IMR-90 (cell line): ENCODE measurements around the gene FOXO1. TPM values are rescaled to one million over a fixed set of nuclear protein-coding genes. Genes with fewer than 3 reads are reported as not detected.

ENCODE experiments used
- ATAC-seq: fragments of 200-7000 bp; cut with Tn5 transposase; 2 replicates; pipeline ENCODE4 v1.9.1; 2020; ENCODE audit warnings: low read depth, mild to moderate bottlenecking, moderate library complexity
- BruUV-seq: library from RNA; stranded (reverse); fragments of 400-500 nt; replicated peaks from 2 replicates; lab custom pipeline; 2021; lab: Mats Ljungman, UMichigan
- CTCF ChIA-PET: fragments of 300-600 bp; formaldehyde crosslinking; extraction: SDS; loops from one replicate; lab custom pipeline; 2021; ENCODE audit warnings: antibody characterized with exemption; lab: Yijun Ruan, JAX
- POLR2A ChIA-PET: fragments of 300-600 bp; sonication (Branson Sonifier 250); formaldehyde crosslinking; loops from one replicate; lab custom pipeline; 2022; ENCODE audit warnings: antibody characterized with exemption; ENCODE audit not compliant: unreplicated experiment; lab: Charles Lee
- DNase-seq: peaks from one replicate; pipeline ENCODE4 v3.0.0; 2013
- H2AFZ ChIP-seq: replicated peaks from 2 replicates; pipeline ENCODE3; 2013; ENCODE audit warnings: low read length, mild to moderate bottlenecking; ENCODE audit not compliant: poor library complexity
- H2AK5ac ChIP-seq: 2 replicates; pipeline ENCODE4 v1.6.1; 2013; ENCODE audit warnings: low read depth, low read length, inconsistent platforms
- H2AK9ac ChIP-seq: replicated peaks from 2 replicates; pipeline ENCODE3; 2013; ENCODE audit warnings: mild to moderate bottlenecking, low read depth, low read length, moderate library complexity; ENCODE audit not compliant: poor library complexity
- H2BK120ac ChIP-seq: 2 replicates; pipeline ENCODE4 v1.6.1; 2013; ENCODE audit warnings: low read depth, low read length, inconsistent platforms
- H2BK15ac ChIP-seq: 3 replicates; pipeline ENCODE4 v1.6.1; 2013; ENCODE audit warnings: low read depth, low read length, inconsistent platforms
- H2BK20ac ChIP-seq: 2 replicates; pipeline ENCODE4 v1.6.1; 2013; ENCODE audit warnings: low read depth, mild to moderate bottlenecking, inconsistent platforms, low read length, moderate library complexity
- H2BK5ac ChIP-seq: 2 replicates; pipeline ENCODE4 v1.6.1; 2013; ENCODE audit warnings: mild to moderate bottlenecking, low read depth, low read length, inconsistent platforms; ENCODE audit not compliant: poor library complexity, severe bottlenecking
- H3K14ac ChIP-seq: replicated peaks from 2 replicates; pipeline ENCODE4 v1.6.1; 2013; ENCODE audit warnings: low read depth, low read length, inconsistent platforms
- H3K18ac ChIP-seq: 2 replicates; pipeline ENCODE4 v1.6.1; 2013; ENCODE audit warnings: low read depth, low read length, control low read depth
- H3K23ac ChIP-seq: 2 replicates; pipeline ENCODE4 v1.6.1; 2013; ENCODE audit warnings: low read depth, low read length, inconsistent platforms
- H3K27ac ChIP-seq: 2 replicates; pipeline ENCODE4 v1.5.1; 2013; ENCODE audit warnings: mild to moderate bottlenecking, control low read depth, low read length; ENCODE audit not compliant: insufficient read depth
- H3K27me3 ChIP-seq: 2 replicates; pipeline ENCODE4 v1.6.1; 2013; ENCODE audit warnings: low read length; ENCODE audit not compliant: control insufficient read depth, insufficient read depth
- H3K36me3 ChIP-seq: 2 replicates; pipeline ENCODE4 v1.6.1; 2013; ENCODE audit warnings: low read length, mixed read lengths; ENCODE audit not compliant: control insufficient read depth, insufficient read depth
- H3K4ac ChIP-seq: 2 replicates; pipeline ENCODE4 v1.6.1; 2013; ENCODE audit warnings: low read depth, low read length, inconsistent platforms
- H3K4me1 ChIP-seq: 2 replicates; pipeline ENCODE4 v1.6.1; 2013; ENCODE audit warnings: low read length, mixed read lengths; ENCODE audit not compliant: control insufficient read depth, insufficient read depth
- H3K4me2 ChIP-seq: 2 replicates; pipeline ENCODE4 v1.6.1; 2013; ENCODE audit warnings: low read depth, mild to moderate bottlenecking, control low read depth, low read length, moderate library complexity
- H3K4me3 ChIP-seq: 2 replicates; pipeline ENCODE4 v1.5.1; 2013; ENCODE audit warnings: low read depth, mild to moderate bottlenecking, control low read depth, low read length, moderate library complexity; ENCODE audit not compliant: insufficient read depth
- H3K56ac ChIP-seq: 2 replicates; pipeline ENCODE4 v1.6.1; 2013; ENCODE audit warnings: low read length, inconsistent platforms; ENCODE audit not compliant: insufficient read depth; ENCODE audit errors: extremely low read depth
- H3K79me1 ChIP-seq, 2 experiments: 2 replicates each; pipeline ENCODE4 v1.6.1; 2013; ENCODE audit warnings: low read length in 2 of 2, inconsistent platforms in 1 of 2, low read depth in 1 of 2
- H3K9ac ChIP-seq: 2 replicates; pipeline ENCODE4 v1.6.1; 2013; ENCODE audit warnings: low read depth, low read length, control low read depth
- H3K9me1 ChIP-seq: 2 replicates; pipeline ENCODE4 v1.6.1; 2013; ENCODE audit warnings: low read length, inconsistent platforms; ENCODE audit not compliant: insufficient read depth
- H3K9me3 ChIP-seq: 2 replicates; pipeline ENCODE4 v1.6.1; 2013; ENCODE audit warnings: low read length; ENCODE audit not compliant: control insufficient read depth, insufficient read depth
- H4K20me1 ChIP-seq: 2 replicates; pipeline ENCODE4 v1.6.1; 2013; ENCODE audit warnings: low read length, inconsistent platforms; ENCODE audit not compliant: insufficient read depth
- H4K5ac ChIP-seq: 2 replicates; pipeline ENCODE4 v1.6.1; 2013; ENCODE audit warnings: mild to moderate bottlenecking, low read depth, low read length, control low read depth
- H4K8ac ChIP-seq, 2 experiments: 2 replicates each; pipeline ENCODE4 v1.6.1; 2013; ENCODE audit warnings: low read depth in 2 of 2, low read length in 2 of 2, control low read depth in 1 of 2, inconsistent platforms in 1 of 2
- H4K91ac ChIP-seq: 2 replicates; pipeline ENCODE4 v1.6.1; 2013; ENCODE audit warnings: low read depth, low read length, inconsistent platforms; ENCODE audit not compliant: insufficient read depth
- BHLHE40 ChIP-seq: fragments of 150-350 bp; IDR thresholded peaks from 2 replicates; pipeline ENCODE4 v1.6.1; 2016; ENCODE audit warnings: mild to moderate bottlenecking, low read depth, low read length
- MAZ ChIP-seq: IDR thresholded peaks from 2 replicates; pipeline ENCODE4 v1.6.1; 2012; ENCODE audit warnings: low read depth, mild to moderate bottlenecking, low read length, improper control_type of control experiment, moderate library complexity, borderline replicate concordance
- NFE2L2 ChIP-seq: fragments of 150-350 bp; IDR thresholded peaks from 2 replicates; pipeline ENCODE4 v1.6.1; 2016; ENCODE audit warnings: low read depth, mild to moderate bottlenecking, low read length
- RAD21 ChIP-seq: IDR thresholded peaks from 2 replicates; pipeline ENCODE4 v1.6.1; 2012; ENCODE audit warnings: low read length, improper control_type of control experiment
- RCOR1 ChIP-seq: IDR thresholded peaks from 2 replicates; pipeline ENCODE4 v1.6.1; 2012; ENCODE audit warnings: mild to moderate bottlenecking, low read length, improper control_type of control experiment; ENCODE audit not compliant: insufficient replicate concordance
- WGBS, 2 experiments: methylation state at CpG; one replicate each; pipeline versions ENCODE4 v1.1.5 to v1.1.7; 2013; ENCODE audit warnings: missing lambda C conversion rate in 2 of 2; ENCODE audit not compliant: insufficient read length in 1 of 2; ENCODE audit errors: extremely low coverage in 2 of 2; 5-methylcytosine and 5-hydroxymethylcytosine counted together
- dilution Hi-C: fragments of 300-500 bp; cut with HindIII; formaldehyde crosslinking; loops from one replicate; pipeline ENCODE4 v1.14.3; 2018; ENCODE audit warnings: low sequenced_read_pairs; ENCODE audit not compliant: unreplicated experiment
- in situ Hi-C: fragments of 300-500 bp; cut with MboI; formaldehyde crosslinking; loops from 3 replicates; pipeline ENCODE4 v1.14.3; 2019; ENCODE audit warnings: low sequenced_read_pairs, inconsistent platforms, mixed read lengths
- intact Hi-C: fragments of 100-400 bp; cut with micrococcal nuclease; formaldehyde crosslinking; loops from 2 replicates; pipeline ENCODE4 v1.10.0; 2022
- polyA plus RNA-seq, 3 experiments: library from polyadenylated mRNA; depleted of rRNA; stranded (reverse); fragments of >200 nt; gene quantifications; 2 replicates each; pipeline ENCODE4 v1.2.3, GENCODE V29; 2012; ENCODE audit warnings: low replicate concordance in 1 of 3
- total RNA-seq: library from RNA; depleted of rRNA; stranded (reverse); fragments of >200 nt; gene quantifications from 2 replicates; pipeline ENCODE4 v1.2.3, GENCODE V29; 2012

The FOXO1 gene
- total and polyA plus RNA-seq, 2 of the 4 experiments (the other 2 are of a cell fraction) = 0.12 to 0.18 TPM

- ChIA-PET POLR2A (no interaction called here), CTCF (interaction anchor here (0.6 kb wide), 1 partner anchor 14 kb away, joined by 5 read pairs; no protein-coding TSS in a partner anchor)
- no TSS peak for BruUV-seq
- dilution Hi-C loops = no loop called here
- WGBS, 2 experiments = no CpG with 5 or more reads among the region's 2 CpGs
- Histone ChIP-seq H3K9me1 (no peaks in the 10 kb centered on the region), H2AK5ac (no peak overlapping the region), H2BK5ac (no peak overlapping the region), H3K79me1 (no peaks in the 10 kb centered on the region), H2AFZ (no peak overlapping the region), H2BK20ac (no peak overlapping the region), H3K9me3 (no peaks in the 10 kb centered on the region), H3K23ac (no peak overlapping the region), H3K14ac (no peak overlapping the region), H4K5ac (no peak overlapping the region), H3K4me3 (no peak overlapping the region), H4K8ac (no peak overlapping the region), H2BK120ac (no peak overlapping the region), H2AK9ac (no peak overlapping the region), H3K4me1 (no peaks in the 10 kb centered on the region), H3K4ac (no peak overlapping the region), H3K27me3 (peaks cover 8% of the 10 kb centered on the region), H2BK15ac (no peak overlapping the region), H4K91ac (no peak overlapping the region), H3K36me3 (no peaks in the 10 kb centered on the region), H3K4me2 (no peak overlapping the region), H3K27ac (no peak overlapping the region), H3K18ac (no peak overlapping the region), H4K20me1 (no peaks in the 10 kb centered on the region), H3K9ac (no peak overlapping the region), H3K56ac (no peak overlapping the region)
- intact Hi-C loops = no loop called here
- in situ Hi-C loops = loop anchor here (25.0 kb wide), 1 partner anchor 989 kb away; no protein-coding TSS in a partner anchor
- DNase-seq = no peak
- ATAC-seq = no peak
- TF ChIP-seq RAD21 (no peak), BHLHE40 (no peak), RCOR1 (no peak), NFE2L2 (no peak), MAZ (no peak)
These were observed 9.6 kb upstream of the FOXO1 start for GRCh38 chr13:40676007-40676406.
